GM10266 (cell line): ENCODE data around the gene ABAT.

Experiments used
- DNase-seq: peaks from one replicate; pipeline ENCODE4 v3.0.0; 2012; ENCODE audit errors: extremely low spot score
- TF ChIP-seq, protein P1 (sequence below): IDR thresholded peaks from 2 replicates; pipeline ENCODE4 v1.5.1; 2012; ENCODE audit warnings: mild to moderate bottlenecking, low read depth; ENCODE audit not compliant: control insufficient read depth, insufficient read depth; ENCODE audit errors: missing control alignments

Gene ABAT

DNA sequence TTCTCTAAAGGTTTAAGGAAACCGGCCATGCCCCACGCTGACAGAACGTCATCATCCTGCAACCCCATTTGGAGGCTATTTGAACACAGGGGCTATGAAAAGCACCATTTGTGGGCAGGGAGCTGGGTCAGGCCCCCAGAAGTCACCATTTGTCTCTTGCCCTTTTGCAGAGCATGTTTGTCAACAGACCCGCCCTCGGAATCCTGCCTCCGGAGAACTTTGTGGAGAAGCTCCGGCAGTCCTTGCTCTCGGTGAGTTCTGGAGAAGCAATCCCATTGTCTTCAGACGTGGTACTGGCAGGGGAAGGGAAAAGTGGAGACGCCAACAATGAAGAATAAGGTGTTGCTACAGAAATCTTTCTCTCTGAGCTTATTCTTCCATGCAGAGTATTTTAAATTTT lies 89.5 kb downstream of the ABAT start:
- no peak for DNase-seq
- TF ChIP-seq, protein P1, sequence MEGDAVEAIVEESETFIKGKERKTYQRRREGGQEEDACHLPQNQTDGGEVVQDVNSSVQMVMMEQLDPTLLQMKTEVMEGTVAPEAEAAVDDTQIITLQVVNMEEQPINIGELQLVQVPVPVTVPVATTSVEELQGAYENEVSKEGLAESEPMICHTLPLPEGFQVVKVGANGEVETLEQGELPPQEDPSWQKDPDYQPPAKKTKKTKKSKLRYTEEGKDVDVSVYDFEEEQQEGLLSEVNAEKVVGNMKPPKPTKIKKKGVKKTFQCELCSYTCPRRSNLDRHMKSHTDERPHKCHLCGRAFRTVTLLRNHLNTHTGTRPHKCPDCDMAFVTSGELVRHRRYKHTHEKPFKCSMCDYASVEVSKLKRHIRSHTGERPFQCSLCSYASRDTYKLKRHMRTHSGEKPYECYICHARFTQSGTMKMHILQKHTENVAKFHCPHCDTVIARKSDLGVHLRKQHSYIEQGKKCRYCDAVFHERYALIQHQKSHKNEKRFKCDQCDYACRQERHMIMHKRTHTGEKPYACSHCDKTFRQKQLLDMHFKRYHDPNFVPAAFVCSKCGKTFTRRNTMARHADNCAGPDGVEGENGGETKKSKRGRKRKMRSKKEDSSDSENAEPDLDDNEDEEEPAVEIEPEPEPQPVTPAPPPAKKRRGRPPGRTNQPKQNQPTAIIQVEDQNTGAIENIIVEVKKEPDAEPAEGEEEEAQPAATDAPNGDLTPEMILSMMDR = no peak

DNA sequence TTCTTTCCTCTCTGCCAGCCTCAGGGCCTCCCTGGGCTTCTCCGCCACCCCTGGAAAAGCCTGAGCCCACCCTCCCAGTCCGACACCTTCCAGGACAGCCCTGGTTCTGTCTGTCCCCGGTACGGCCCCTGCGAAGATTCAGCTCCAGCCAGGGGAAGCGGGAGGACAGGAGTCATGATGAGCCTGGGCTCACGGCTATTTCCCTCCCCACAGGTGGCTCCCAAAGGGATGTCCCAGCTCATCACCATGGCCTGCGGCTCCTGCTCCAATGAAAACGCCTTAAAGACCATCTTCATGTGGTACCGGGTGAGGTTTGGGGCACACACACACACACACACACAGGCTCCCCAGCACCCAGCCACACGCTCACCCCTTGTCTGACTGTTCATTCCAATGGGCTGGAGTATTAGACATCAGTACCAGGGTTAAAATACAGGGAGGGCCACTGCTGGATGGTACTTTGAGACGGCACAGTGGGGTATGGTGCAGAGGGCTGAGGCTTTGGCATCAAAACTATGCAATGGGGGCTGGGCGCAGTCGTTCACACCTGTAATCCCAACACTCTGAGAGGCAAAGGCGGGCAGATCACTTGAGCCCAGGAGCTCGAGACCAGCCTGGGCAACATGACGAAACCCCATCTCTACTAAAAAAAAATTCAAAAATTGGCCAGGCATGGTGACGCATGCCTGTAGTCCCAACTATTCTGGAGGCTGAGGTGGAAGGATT lies 90.3 kb downstream of the ABAT start:
- DNase-seq = no peak
- TF ChIP-seq, protein P1 = no peak

DNA sequence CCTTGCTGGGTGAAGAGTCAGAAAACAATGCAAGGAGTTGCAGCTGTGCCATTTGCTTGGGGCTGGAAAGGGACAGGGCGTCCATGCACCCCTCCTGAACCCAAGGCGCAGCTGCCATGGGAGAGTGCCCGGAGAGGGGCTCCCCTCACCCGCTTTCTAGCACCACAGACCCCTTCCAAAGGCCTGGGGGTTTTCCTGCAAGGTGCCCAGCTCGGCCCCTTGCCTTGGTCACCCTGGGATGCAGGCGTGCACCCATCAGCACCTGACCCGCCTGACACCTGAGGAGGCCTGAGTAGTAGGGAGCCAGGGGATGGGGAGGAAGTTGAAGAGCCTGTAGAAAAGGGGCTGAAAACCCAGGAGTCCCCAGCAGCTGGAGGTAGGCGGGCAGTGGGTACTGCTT lies 92.8 kb downstream of the ABAT start:
- DNase-seq = no peak
- TF ChIP-seq, protein P1 = no peak

DNA sequence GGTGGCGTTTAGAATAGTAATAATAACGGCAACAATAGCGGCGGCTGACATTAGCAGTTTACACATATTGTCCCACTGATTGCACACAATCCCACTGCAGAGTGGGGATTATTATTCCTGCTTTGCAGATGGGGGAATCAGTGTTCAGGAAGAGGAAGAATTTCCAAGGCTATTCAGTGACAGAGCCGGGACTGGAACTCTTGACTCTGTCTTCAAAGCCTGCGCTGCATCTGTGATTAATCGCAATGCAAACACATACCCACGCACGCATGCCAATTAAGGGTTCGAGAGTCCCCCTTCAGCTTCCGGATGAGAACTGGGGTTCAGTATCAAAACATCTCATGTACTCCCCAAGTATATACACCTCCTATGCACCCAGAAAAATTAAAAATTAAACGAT lies 93.9 kb downstream of the ABAT start:
- TF ChIP-seq, protein P1 = no peak
- no peak for DNase-seq

DNA sequence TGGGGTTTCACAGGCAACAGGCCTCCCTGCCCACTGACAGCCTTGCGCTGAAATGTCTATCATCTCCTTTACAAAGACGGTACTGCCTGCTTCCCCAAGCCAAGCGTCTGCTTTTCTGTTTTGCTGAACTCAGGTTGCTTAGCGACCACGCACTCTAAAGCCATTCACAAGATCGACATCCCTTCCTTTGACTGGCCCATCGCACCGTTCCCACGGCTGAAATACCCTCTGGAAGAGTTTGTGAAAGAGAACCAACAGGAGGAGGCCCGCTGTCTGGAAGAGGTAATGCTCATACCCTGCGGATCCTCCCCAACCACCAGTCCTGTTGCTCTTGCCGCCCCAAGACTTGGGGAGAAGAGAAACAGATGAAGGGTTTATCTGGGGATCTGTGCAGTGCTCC lies 94.3 kb downstream of the ABAT start:
- TF ChIP-seq, protein P1 = no peak
- DNase-seq = no peak

DNA sequence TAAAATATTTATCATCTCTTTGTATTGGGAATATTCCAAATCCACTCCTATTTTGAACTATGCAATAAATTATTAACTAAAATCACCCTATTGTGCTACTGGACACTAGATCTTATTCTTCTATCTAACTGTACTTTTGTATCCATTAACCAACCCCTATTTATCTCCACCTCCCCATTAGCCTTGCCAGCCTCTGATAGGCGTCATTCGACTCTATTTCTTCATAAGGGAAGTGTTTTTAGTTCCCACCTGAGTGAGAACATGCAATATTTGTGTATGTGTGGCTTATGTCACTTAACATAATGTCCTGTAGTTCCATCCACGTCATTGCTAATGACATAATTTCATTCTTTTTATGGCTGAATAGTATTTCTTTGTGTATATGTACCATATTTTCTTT lies 99.1 kb downstream of the ABAT start:
- TF ChIP-seq, protein P1 = no peak

DNA sequence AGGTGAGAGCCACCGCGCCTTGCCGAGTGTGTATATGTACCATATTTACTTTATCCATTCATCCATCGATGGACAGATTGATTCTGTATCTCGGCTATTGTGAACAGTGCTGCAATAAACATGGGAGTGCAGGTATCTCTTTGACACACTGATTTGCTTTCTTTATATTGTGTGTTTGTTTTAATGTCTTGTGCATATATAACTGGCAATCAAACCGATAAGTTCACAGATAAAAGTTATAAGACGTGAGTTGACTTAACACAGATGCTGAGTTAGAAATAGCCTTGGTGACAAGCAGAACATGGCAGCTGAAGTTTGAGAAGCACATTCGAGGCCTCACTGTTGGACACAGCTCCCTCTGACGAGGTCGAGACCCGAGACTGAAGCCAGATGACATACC lies 99.8 kb downstream of the ABAT start:
- TF ChIP-seq, protein P1 = no peak

More for the DNA sequence above, 99.1 kb downstream of the ABAT start:
- DNase-seq = no peak

More for the DNA sequence above, 99.8 kb downstream of the ABAT start:
- DNase-seq = no peak
